HEK293 (cell line): ENCODE data around the gene SUFU.

ENCODE experiments used
- CTCF ChIA-PET: fragments of 350-600 bp; formaldehyde crosslinking; extraction: SDS; loops from one replicate; lab custom pipeline; 2021; ENCODE audit warnings: antibody characterized with exemption; lab: Yijun Ruan, JAX
- POLR2A ChIA-PET: fragments of 300-600 bp; formaldehyde crosslinking; extraction: SDS; loops from one replicate; lab custom pipeline; 2020; ENCODE audit warnings: antibody characterized with exemption, inconsistent platforms; lab: Yijun Ruan, JAX
- H3K27ac ChIP-seq: fragments of 200-500 bp; sonication (Bioruptor generic); 2 replicates; pipeline ENCODE4 v1.5.1; 2014; ENCODE audit warnings: low read depth, low read length, control low read depth, inconsistent platforms; ENCODE audit errors: extremely low read depth
- H3K36me3 ChIP-seq, 2 experiments: fragments of 200-500 bp in 1 of 2; sonication (Bioruptor generic) in 1 of 2; 1 replicate in 1 of 2; 2 replicates in 1 of 2; pipeline ENCODE4 v1.5.1; 2014 to 2017; ENCODE audit warnings: inconsistent platforms in 2 of 2, low read length in 2 of 2; ENCODE audit not compliant: control insufficient read depth in 2 of 2, insufficient read depth in 1 of 2
- H3K4me1 ChIP-seq: fragments of 200-500 bp; sonication (Bioruptor generic); 2 replicates; pipeline ENCODE4 v1.5.1; 2014; ENCODE audit warnings: mild to moderate bottlenecking, low read length, inconsistent platforms; ENCODE audit not compliant: control insufficient read depth, insufficient read depth
- H3K4me3 ChIP-seq: 2 replicates; pipeline ENCODE4 v1.5.1; 2011; ENCODE audit warnings: low read depth, mild to moderate bottlenecking, control low read depth, low read length, moderate library complexity
- H3K9me3 ChIP-seq: fragments of 200-500 bp; sonication (Bioruptor generic); 2 replicates; pipeline ENCODE4 v1.5.1; 2014; ENCODE audit warnings: low read depth, low read length, inconsistent platforms; ENCODE audit not compliant: control insufficient read depth, insufficient read depth
- BCL11A ChIP-seq: fragments of 450-650 bp; formaldehyde crosslinking; IDR thresholded peaks from 2 replicates; pipeline ENCODE4 v1.5.1; 2016; ENCODE audit warnings: low read depth, missing biosample characterization, missing genetic modification characterization
- BCL11B ChIP-seq: fragments of 450-650 bp; formaldehyde crosslinking; IDR thresholded peaks from 2 replicates; pipeline ENCODE4 v1.5.1; 2016; ENCODE audit warnings: low read depth, missing biosample characterization, missing genetic modification characterization
- GLI2 ChIP-seq: fragments of 450-650 bp; formaldehyde crosslinking; IDR thresholded peaks from 2 replicates; pipeline ENCODE4; 2017; ENCODE audit warnings: missing biosample characterization, missing genetic modification characterization, low read depth, borderline replicate concordance
- PRDM1 ChIP-seq: fragments of 450-650 bp; formaldehyde crosslinking; IDR thresholded peaks from 2 replicates; pipeline ENCODE4; 2016; ENCODE audit warnings: missing biosample characterization, missing genetic modification characterization
- RBAK ChIP-seq: fragments of 450-650 bp; formaldehyde crosslinking; IDR thresholded peaks from 2 replicates; pipeline ENCODE4 v1.5.1; 2016; ENCODE audit warnings: missing biosample characterization, missing genetic modification characterization
- REPIN1 ChIP-seq: fragments of 450-650 bp; formaldehyde crosslinking; IDR thresholded peaks from 2 replicates; pipeline ENCODE4 v1.5.1; 2017; ENCODE audit warnings: missing biosample characterization, missing genetic modification characterization, low read depth
- YY2 ChIP-seq: fragments of 450-650 bp; formaldehyde crosslinking; IDR thresholded peaks from 2 replicates; pipeline ENCODE4 v1.5.1; 2016; ENCODE audit warnings: missing biosample characterization, missing genetic modification characterization
- ZBTB7A ChIP-seq: fragments of 450-650 bp; formaldehyde crosslinking; IDR thresholded peaks from 2 replicates; pipeline ENCODE4 v1.5.1; 2016; ENCODE audit warnings: low read depth, missing biosample characterization, missing genetic modification characterization
- ZFP41 ChIP-seq: fragments of 450-650 bp; formaldehyde crosslinking; IDR thresholded peaks from 2 replicates; pipeline ENCODE4 v1.5.1; 2016; ENCODE audit warnings: missing biosample characterization, missing genetic modification characterization, borderline replicate concordance
- ZFP69B ChIP-seq: fragments of 450-650 bp; formaldehyde crosslinking; IDR thresholded peaks from 2 replicates; pipeline ENCODE4 v1.5.1; 2016; ENCODE audit warnings: missing biosample characterization, missing genetic modification characterization
- ZIC2 ChIP-seq: fragments of 450-650 bp; formaldehyde crosslinking; IDR thresholded peaks from 2 replicates; pipeline ENCODE4 v1.5.1; 2016; ENCODE audit warnings: missing biosample characterization, missing genetic modification characterization
- ZNF146 ChIP-seq: fragments of 450-650 bp; formaldehyde crosslinking; IDR thresholded peaks from 2 replicates; pipeline ENCODE4 v1.5.1; 2016; ENCODE audit warnings: missing biosample characterization, missing genetic modification characterization
- ZNF155 ChIP-seq: fragments of 450-650 bp; formaldehyde crosslinking; IDR thresholded peaks from 2 replicates; pipeline ENCODE4 v1.5.1; 2016; ENCODE audit warnings: missing biosample characterization, missing genetic modification characterization
- ZNF324 ChIP-seq: fragments of 450-650 bp; formaldehyde crosslinking; IDR thresholded peaks from 2 replicates; pipeline ENCODE4 v1.5.1; 2016; ENCODE audit warnings: missing biosample characterization, missing genetic modification characterization
- ZNF521 ChIP-seq: fragments of 450-650 bp; formaldehyde crosslinking; IDR thresholded peaks from 2 replicates; pipeline ENCODE4 v1.5.1; 2017; ENCODE audit warnings: missing biosample characterization, mild to moderate bottlenecking, missing genetic modification characterization
- ZNF621 ChIP-seq: fragments of 450-650 bp; formaldehyde crosslinking; IDR thresholded peaks from 2 replicates; pipeline ENCODE4 v1.5.1; 2017; ENCODE audit warnings: missing biosample characterization, missing genetic modification characterization
- ZNF76 ChIP-seq: fragments of 450-650 bp; formaldehyde crosslinking; IDR thresholded peaks from 2 replicates; pipeline ENCODE4; 2016; ENCODE audit warnings: low read depth, missing biosample characterization, missing genetic modification characterization, borderline replicate concordance
- ZNF777 ChIP-seq: fragments of 450-650 bp; formaldehyde crosslinking; IDR thresholded peaks from 2 replicates; pipeline ENCODE4 v1.5.1; 2017; ENCODE audit warnings: missing biosample characterization, missing genetic modification characterization, borderline replicate concordance
- ZNF792 ChIP-seq: fragments of 450-650 bp; formaldehyde crosslinking; IDR thresholded peaks from 2 replicates; pipeline ENCODE4 v1.5.1; 2016; ENCODE audit warnings: missing biosample characterization, missing genetic modification characterization
- TF ChIP-seq, protein P1 (sequence below): fragments of 450-650 bp; formaldehyde crosslinking; IDR thresholded peaks from 2 replicates; pipeline ENCODE4 v1.5.1; 2017; ENCODE audit warnings: missing biosample characterization, missing genetic modification characterization
- TF ChIP-seq, protein P2 (sequence below): sonication (generic); formaldehyde crosslinking; IDR thresholded peaks from 2 replicates; pipeline ENCODE4 v1.8.1; 2022; ENCODE audit warnings: mild to moderate bottlenecking, moderate library complexity, missing genetic modification reagents
- TF ChIP-seq, protein P3 (sequence below): fragments of 450-650 bp; formaldehyde crosslinking; IDR thresholded peaks from 2 replicates; pipeline ENCODE4 v1.5.1; 2016; ENCODE audit warnings: missing biosample characterization, missing genetic modification characterization
- TF ChIP-seq, protein P4 (sequence below): fragments of 450-650 bp; formaldehyde crosslinking; conservative IDR thresholded peaks from 2 replicates; pipeline ENCODE4 v1.5.1; 2016; ENCODE audit warnings: low read depth, missing biosample characterization, missing genetic modification characterization
- TF ChIP-seq, protein P5 (sequence below): IDR thresholded peaks from 2 replicates; pipeline ENCODE4 v1.6.1; 2011; ENCODE audit warnings: mild to moderate bottlenecking, low read depth, low read length, borderline replicate concordance
- TF ChIP-seq, protein P6 (sequence below): fragments of 450-650 bp; formaldehyde crosslinking; IDR thresholded peaks from 2 replicates; pipeline ENCODE4 v1.5.1; 2016; ENCODE audit warnings: missing biosample characterization, missing genetic modification characterization

The SUFU gene

DNA sequence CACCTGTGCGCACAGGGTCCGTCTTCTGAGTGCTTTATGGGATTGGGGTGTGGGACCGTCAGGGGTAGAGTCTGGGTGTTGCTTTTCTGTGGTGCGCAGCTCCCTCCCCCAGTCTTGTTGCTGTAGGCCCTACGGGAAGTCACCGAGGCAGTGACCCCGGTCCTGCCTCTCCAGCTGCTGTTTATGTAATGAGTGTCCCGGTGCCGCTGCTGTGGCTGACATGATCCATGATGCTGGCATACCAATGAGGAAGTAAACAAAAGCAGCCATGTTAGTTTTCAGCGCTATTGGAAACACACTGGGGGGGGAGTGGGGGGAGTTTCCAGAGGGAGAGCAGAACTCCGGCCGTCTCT, 141.6 kb downstream of the SUFU start (continued):
- TF ChIP-seq, protein P1, sequence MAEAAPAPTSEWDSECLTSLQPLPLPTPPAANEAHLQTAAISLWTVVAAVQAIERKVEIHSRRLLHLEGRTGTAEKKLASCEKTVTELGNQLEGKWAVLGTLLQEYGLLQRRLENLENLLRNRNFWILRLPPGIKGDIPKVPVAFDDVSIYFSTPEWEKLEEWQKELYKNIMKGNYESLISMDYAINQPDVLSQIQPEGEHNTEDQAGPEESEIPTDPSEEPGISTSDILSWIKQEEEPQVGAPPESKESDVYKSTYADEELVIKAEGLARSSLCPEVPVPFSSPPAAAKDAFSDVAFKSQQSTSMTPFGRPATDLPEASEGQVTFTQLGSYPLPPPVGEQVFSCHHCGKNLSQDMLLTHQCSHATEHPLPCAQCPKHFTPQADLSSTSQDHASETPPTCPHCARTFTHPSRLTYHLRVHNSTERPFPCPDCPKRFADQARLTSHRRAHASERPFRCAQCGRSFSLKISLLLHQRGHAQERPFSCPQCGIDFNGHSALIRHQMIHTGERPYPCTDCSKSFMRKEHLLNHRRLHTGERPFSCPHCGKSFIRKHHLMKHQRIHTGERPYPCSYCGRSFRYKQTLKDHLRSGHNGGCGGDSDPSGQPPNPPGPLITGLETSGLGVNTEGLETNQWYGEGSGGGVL (tag by site-specific recombination): no peak; the same call in 1 of the 2 replicates
- TF ChIP-seq, protein P2, sequence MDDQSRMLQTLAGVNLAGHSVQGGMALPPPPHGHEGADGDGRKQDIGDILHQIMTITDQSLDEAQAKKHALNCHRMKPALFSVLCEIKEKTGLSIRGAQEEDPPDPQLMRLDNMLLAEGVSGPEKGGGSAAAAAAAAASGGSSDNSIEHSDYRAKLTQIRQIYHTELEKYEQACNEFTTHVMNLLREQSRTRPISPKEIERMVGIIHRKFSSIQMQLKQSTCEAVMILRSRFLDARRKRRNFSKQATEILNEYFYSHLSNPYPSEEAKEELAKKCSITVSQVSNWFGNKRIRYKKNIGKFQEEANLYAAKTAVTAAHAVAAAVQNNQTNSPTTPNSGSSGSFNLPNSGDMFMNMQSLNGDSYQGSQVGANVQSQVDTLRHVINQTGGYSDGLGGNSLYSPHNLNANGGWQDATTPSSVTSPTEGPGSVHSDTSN: no peak
- TF ChIP-seq ZNF146 (tag by site-specific recombination) (no peak), ZFP69B (tag by site-specific recombination) (no peak)
- TF ChIP-seq, protein P3, sequence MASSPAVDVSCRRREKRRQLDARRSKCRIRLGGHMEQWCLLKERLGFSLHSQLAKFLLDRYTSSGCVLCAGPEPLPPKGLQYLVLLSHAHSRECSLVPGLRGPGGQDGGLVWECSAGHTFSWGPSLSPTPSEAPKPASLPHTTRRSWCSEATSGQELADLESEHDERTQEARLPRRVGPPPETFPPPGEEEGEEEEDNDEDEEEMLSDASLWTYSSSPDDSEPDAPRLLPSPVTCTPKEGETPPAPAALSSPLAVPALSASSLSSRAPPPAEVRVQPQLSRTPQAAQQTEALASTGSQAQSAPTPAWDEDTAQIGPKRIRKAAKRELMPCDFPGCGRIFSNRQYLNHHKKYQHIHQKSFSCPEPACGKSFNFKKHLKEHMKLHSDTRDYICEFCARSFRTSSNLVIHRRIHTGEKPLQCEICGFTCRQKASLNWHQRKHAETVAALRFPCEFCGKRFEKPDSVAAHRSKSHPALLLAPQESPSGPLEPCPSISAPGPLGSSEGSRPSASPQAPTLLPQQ (tag by site-specific recombination): no peak
- TF ChIP-seq, protein P4, sequence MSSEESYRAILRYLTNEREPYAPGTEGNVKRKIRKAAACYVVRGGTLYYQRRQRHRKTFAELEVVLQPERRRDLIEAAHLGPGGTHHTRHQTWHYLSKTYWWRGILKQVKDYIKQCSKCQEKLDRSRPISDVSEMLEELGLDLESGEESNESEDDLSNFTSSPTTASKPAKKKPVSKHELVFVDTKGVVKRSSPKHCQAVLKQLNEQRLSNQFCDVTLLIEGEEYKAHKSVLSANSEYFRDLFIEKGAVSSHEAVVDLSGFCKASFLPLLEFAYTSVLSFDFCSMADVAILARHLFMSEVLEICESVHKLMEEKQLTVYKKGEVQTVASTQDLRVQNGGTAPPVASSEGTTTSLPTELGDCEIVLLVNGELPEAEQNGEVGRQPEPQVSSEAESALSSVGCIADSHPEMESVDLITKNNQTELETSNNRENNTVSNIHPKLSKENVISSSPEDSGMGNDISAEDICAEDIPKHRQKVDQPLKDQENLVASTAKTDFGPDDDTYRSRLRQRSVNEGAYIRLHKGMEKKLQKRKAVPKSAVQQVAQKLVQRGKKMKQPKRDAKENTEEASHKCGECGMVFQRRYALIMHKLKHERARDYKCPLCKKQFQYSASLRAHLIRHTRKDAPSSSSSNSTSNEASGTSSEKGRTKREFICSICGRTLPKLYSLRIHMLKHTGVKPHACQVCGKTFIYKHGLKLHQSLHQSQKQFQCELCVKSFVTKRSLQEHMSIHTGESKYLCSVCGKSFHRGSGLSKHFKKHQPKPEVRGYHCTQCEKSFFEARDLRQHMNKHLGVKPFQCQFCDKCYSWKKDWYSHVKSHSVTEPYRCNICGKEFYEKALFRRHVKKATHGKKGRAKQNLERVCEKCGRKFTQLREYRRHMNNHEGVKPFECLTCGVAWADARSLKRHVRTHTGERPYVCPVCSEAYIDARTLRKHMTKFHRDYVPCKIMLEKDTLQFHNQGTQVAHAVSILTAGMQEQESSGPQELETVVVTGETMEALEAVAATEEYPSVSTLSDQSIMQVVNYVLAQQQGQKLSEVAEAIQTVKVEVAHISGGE (tag by site-specific recombination): no peak

DNA sequence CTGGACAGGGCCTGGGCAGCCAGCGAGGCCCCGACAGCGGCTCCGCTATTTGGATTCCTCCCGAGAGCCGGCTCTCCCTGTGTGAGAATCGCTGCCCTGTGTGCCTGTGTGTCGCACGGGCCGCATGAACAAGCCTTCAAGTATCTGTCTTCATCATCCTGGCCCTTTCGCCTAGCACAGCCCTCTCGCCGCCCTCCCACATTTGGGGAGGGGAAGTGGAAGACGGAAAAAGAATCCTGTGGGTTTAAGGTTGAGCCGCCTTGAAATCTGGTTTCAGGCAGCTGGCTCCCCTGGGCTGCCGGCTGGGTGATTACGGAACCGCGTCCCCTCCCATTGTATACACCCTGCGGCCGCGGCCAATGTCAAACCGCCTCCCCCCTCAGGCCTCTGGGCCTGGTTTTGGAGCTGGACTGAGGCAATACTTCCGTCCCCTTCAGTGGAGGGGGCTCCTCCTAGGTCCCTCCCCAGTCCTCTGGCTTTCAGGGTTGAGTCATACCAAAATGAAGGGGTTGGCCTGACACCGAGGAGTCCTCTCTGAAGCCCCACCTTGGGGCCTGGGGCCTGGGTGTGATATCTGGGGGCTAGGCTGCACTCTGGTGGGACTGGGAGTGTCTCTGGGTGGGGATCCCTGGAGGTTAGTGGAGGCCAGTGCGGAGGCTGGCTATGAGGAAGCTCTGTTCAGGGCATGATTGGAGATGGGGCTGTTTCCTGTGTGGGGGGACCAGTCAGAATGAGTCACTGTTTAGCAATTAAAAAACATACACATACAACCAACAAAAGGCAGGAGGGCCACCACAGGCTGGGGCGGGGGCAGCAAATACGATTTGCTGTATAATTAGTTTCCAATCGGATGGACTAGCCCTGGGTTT, 142.2 kb downstream of the SUFU start:
- Histone ChIP-seq H3K36me3 (peaks cover 0 to 19% of the 10 kb centered on the region in 2 experiments; a peak in 1 of 3 replicates), H3K4me1 (peaks cover 18% of the 10 kb centered on the region), H3K27ac (peak overlapping the region; percentile 86), H3K9me3 (no peaks in the 10 kb centered on the region), H3K4me3 (peak overlapping the region; percentile 69)
- POLR2A ChIA-PET: interaction anchor here (0.6 to 3.5 kb wide), 9 partner anchors 11 to 97 kb away, joined by 4 to 18 read pairs (median 6); partner anchors contain the start of genes ARL3, SFXN2 and WBP1L
- CTCF ChIA-PET: interaction anchor here (0.6 to 1.6 kb wide), 7 partner anchors 13 to 865 kb away, joined by 3 to 11 read pairs (median 5); partner anchors contain the start of gene ARL3
- TF ChIP-seq ZNF76 (tag by site-specific recombination): no peak
- TF ChIP-seq ZBTB7A: no peak
- TF ChIP-seq ZNF777 (tag by site-specific recombination): no peak
- TF ChIP-seq ZNF621: no peak
- TF ChIP-seq, protein P5, sequence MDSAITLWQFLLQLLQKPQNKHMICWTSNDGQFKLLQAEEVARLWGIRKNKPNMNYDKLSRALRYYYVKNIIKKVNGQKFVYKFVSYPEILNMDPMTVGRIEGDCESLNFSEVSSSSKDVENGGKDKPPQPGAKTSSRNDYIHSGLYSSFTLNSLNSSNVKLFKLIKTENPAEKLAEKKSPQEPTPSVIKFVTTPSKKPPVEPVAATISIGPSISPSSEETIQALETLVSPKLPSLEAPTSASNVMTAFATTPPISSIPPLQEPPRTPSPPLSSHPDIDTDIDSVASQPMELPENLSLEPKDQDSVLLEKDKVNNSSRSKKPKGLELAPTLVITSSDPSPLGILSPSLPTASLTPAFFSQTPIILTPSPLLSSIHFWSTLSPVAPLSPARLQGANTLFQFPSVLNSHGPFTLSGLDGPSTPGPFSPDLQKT: no peak
- no peak for TF ChIP-seq ZIC2 (tag by site-specific recombination)
- TF ChIP-seq ZNF324 (tag by site-specific recombination): peak; percentile 16; the same call in 1 of the 2 replicates
- no peak for TF ChIP-seq PRDM1 (tag by site-specific recombination)
- no peak for TF ChIP-seq ZNF155 (tag by site-specific recombination)
- TF ChIP-seq ZNF792 (tag by site-specific recombination): no peak
- no peak for TF ChIP-seq ZFP41 (tag by site-specific recombination)
- 0 out of 2 replicates have a peak, but pooled peaks have one; percentile 32 for TF ChIP-seq REPIN1 (tag by site-specific recombination)
- TF ChIP-seq BCL11B (tag by site-specific recombination): no peak
- no peak for TF ChIP-seq GLI2 (tag by site-specific recombination)
- TF ChIP-seq ZNF521 (tag by site-specific recombination): no peak
- TF ChIP-seq, protein P6, sequence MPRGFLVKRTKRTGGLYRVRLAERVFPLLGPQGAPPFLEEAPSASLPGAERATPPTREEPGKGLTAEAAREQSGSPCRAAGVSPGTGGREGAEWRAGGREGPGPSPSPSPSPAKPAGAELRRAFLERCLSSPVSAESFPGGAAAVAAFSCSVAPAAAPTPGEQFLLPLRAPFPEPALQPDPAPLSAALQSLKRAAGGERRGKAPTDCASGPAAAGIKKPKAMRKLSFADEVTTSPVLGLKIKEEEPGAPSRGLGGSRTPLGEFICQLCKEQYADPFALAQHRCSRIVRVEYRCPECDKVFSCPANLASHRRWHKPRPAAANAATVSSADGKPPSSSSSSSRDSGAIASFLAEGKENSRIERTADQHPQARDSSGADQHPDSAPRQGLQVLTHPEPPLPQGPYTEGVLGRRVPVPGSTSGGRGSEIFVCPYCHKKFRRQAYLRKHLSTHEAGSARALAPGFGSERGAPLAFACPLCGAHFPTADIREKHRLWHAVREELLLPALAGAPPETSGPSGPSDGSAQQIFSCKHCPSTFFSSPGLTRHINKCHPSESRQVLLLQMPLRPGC: no peak
- peak; percentile 35; the same call in 1 of the 2 replicates for TF ChIP-seq BCL11A (tag by site-specific recombination)
- no peak for TF ChIP-seq RBAK (tag by site-specific recombination)
- TF ChIP-seq YY2 (tag by site-specific recombination): no peak
